Measurements from ENCODE around the gene DACH1.
"Not testable (repeated sequence)": the region's sequence is repeated elsewhere in the genome, so short reads cannot be mapped to it uniquely, and the experiment has no call there.

The DACH1 gene

DNA sequence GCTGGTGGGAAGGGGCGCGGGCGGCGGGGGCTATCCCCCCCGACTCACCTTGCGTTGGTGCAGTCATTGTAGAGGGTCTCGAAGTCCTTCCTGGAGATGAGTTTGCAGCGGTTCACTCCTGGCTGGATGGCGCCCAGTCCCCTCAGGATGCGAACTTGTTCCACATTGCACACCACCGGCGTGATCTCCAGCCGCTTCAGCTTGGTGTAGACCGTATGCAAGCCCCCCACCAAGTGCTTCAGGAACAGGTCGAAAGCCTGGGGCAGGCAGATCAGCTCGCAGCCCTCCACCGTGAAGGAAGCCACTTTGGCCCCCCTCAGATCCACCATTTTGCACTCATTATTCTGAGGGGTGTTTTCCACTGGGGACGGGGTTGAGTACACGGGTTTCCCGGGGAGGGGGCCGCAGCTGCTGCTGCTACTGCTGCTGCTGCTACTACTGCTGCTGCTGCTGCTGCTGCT is 1.1 kb downstream of the DACH1 start:
- no peak for DNase-seq (ENCODE audit: low read depth)

GRCh38 chr13:71864986-71865873 is 1.8 kb downstream of the DACH1 start:
- DNase-seq (ENCODE audit: low read depth) = no peak

DNA sequence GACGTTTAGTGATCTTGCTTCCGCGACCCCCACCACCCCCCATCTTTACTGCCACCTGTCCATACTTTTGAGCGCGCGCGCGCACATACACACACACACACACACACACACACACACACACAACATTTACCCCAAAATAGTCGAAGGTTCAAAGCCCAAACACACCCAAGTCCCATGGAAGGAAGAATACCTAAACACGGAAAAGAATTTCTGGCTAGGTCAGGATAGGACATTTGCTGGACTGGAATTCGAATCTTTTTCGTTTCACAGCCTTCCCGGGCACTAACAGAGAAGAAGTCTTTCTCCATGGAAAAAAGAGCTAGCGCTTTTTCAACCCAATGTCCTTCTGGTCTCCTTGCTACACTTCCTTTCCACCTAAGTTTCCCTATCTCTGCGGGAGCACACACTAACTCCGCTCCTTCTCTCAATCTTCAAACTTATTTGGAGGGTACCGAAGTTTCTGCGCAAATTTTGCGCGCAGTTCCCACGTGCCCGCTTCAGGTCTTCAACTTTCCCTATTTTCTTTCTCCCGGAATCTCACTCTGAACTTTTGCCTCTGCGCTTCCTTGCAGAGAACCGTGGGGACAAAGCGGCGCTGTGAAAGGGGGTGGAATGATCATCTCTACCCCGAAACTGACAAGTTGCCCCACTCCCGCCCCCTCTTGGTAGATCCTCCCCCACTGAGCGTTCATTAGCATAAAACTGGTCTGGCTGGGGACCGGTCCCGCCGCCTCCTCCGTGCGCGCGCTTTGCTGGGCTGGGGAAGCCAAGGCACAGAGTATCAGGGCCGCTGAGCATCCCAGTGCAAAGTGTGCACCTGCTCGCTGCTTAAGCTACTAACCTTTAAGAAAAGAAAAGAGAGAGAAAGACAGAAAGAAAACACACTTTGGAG is 2.7 kb downstream of the DACH1 start:
- peak; percentile 2 for DNase-seq (ENCODE audit: low read depth)

DNA sequence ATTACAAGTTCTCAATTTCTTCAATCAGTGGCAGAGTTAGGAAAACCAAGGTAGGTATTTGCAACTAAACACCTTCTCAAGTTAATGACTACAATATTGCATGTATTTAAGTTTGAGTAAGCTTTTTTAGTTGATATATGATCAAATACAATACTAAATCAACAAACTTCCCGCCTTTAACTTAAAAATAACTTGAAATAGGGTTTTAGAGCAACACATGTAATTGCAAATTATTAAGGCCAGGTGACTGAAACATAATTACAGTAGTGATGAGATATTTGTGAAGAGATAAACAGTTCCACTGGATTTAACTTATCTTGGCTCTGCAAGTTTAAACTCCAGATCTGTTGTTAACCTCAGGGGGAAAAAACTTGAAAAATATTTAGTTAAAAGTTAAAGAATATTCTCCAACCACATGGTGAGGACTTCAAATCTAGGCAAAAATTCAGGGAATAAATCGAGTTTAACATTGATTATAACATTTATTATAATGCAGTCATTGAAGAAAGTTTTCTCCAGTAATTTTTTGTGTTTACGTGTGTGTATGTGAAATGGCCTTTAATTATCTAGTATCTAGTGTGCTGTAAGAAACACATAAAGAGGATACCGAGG is 3.6 kb downstream of the DACH1 start:
- DNase-seq (ENCODE audit: low read depth) = no peak

DNA sequence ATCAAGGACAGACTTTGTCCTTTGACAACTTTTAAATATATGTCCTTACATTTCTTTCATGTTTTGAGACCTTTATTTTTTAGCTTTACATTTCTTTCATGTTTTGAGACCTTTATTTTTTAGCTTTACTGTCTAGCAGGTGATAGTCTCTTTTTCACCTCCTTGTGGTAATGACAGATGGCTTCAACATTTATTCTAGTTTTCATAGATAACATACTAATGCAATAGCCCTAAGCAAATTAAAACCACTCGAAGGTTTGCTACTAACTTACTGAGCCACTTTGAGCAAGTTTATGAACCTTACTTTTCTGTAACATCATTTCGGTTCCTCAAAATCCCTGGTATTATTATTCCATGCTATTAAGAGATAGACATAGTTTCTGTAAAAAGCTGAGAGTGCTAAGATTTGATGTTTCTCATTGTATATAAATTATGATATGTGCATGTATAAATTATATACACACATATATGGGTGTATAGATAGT is 4.5 kb downstream of the DACH1 start:
- no peak for DNase-seq (ENCODE audit: low read depth)

GRCh38 chr13:71861769-71862458 is 5.1 kb downstream of the DACH1 start:
- DNase-seq (ENCODE audit: low read depth) = no peak

DNA sequence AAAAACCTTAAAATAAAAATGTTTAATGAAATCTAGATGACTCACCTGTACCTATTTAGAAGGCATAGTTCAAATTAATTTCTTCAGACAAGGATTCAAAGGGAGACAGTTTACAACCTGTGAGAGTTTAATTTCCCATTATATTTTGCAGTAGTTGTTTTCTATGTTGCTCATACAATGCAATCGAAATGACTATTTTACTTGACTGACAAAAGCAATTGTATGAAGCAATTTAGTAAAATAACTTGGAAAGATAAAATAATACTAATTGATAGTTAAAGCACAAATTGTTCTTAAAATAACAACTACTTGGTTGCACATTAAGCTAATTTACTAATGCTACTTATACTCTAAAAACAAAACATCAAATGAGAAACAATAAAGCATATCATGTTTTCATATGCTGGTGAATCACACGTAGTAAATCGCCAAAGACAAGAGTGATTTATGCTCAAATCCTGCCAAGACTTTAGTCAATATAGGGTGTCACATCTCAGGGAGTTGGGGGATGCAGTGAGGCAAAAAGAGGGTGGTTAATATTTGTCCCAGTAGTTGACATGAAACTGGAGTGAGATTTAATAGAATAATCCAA is 6.4 kb downstream of the DACH1 start:
- no peak for DNase-seq (ENCODE audit: low read depth)

DNA sequence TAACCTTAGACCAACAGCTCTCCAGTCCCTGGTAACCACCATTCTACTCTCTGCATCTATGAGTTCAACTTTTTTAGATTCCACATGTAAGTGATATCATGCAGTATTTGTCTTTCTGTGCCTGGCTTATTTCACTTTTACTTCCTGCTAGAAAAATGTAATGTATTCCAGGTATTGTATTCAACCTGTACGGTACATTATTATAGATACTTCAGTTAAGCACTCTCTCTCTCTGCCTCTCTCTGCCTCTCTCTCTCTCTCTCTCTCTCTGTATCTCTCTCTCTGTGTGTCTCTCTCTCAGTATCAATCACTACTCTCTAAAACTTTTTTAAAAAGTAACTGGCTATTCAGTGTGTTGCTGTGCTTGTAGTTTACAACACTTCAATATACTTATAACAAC is 8.4 kb downstream of the DACH1 start:
- no peak for DNase-seq (ENCODE audit: low read depth)

DNA sequence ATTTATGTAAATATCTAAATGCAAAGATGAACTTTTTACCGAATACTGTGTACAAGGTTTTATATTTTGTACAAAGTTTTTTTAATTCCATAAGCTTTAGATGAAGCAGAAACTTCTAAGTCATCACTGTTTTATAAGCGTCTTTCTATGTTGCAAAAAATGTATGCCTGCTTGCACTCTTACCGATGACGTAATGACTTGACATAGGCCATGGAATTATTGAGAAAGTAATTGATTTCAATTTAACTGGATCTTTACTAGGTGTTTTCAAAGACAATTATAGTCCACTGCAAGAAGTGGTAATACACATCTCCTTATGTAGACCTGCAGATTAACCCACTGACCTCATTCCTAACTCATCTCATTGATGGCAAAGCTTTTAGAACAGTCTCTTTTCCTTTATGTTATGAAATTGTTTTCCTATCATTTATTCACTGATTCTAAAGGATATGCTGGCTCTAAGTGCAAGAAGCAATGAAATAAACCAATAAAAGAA is 10.4 kb downstream of the DACH1 start:
- no peak for DNase-seq (ENCODE audit: low read depth)

DNA sequence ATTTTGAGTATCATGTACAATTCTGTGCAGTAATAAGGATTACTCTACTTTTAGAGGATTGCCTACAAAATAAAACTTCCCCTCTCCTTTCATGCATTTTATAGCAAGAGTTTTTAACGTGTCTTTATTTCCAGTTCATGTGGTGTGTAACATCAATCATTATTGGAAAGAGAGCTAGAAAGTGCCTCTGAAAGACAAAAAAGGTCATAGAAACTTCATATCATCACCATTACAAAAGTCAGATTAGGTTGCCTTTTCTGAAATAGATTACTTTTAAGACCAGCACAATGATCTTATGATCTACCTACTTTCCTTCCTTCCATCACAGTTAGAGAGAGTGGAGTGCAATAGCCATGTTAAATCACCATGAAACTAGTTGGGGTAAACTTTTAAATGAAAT is 12.6 kb downstream of the DACH1 start:
- DNase-seq (ENCODE audit: low read depth) = no peak

GRCh38 chr13:71853725-71854124 is 13.3 kb downstream of the DACH1 start:
- no peak for DNase-seq (ENCODE audit: low read depth)

DNA sequence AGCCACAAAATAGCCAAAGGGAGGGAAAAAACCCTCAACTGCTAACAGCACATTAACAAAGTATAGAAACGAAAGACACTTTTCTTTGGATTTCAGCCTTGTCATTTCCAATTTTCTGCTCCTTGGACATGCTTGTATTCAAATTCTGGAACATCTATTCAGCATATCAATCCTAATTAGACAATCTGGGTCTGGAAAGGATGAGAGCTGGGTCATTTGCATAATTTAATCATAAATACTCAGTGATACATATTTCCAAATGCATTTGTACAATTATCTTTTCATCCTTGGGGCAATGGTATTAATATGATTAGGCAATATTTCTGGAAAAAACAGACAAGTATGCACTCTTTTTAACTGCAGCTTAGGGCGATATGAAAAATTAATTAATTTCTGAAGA is 14.3 kb downstream of the DACH1 start:
- no peak for DNase-seq (ENCODE audit: low read depth)

GRCh38 chr13:71851498-71852409 is 15.2 kb downstream of the DACH1 start:
- DNase-seq (ENCODE audit: low read depth) = no peak

DNA sequence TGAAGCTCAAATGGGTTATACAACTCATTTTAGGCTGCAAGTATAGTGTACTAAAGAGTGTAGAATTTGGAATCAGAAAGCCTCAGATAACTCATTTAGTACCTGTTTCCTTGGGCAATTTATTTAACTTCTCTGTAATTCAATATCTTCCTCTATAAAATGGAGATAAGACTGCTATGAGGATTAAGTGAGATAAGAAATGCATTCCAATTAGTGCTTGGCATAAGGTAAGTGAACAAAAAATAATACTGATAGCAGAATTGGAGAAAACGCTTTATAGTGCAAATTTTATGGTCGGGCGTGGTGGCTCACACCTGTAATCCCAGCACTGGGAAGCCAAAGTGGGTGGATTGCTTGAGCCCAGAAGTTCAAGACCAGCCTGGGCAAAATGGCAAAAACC is 25.0 kb downstream of the DACH1 start:
- DNase-seq (ENCODE audit: low read depth) = no peak

- no peak for DNase-seq (ENCODE audit: low read depth)
Observed at GRCh38 chr13:71838842-71839241, 28.2 kb downstream of the DACH1 start.

DNA sequence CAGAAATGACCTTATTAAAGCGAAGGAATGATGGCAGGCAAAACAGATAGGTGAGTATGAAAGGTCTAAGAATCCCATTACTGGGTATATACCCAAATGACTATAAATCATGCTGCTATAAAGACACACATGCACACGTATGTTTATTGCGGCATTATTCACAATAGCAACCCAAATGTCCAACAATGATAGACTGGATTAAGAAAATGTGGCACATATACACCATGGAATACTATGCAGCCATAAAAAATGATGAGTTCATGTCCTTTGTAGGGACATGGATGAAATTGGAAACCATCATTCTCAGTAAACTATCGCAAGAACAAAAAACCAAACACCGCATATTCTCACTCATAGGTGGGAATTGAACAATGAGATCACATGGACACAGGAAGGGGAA is 29.4 kb downstream of the DACH1 start:
- DNase-seq (ENCODE audit: low read depth) = not testable (repeated sequence)

DNA sequence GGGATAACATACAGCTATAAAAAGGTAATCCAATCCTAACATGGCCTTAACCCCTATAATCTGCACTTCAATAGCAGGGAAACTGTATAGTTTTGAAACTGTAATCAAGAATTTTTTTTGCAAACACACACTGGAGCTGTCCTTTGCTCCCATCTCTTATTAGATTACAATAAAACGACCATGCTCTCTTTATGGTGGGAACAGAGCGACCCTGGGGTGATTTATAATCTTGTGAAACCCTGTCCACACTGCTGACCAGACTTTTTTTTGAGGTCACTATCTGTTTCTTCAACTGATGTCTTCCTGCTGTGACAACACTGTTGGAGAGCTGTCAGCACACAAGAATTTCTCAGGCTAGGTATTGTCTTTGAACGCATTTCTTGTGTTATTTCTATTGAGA is 35.3 kb downstream of the DACH1 start:
- no peak for DNase-seq (ENCODE audit: low read depth)

DNA sequence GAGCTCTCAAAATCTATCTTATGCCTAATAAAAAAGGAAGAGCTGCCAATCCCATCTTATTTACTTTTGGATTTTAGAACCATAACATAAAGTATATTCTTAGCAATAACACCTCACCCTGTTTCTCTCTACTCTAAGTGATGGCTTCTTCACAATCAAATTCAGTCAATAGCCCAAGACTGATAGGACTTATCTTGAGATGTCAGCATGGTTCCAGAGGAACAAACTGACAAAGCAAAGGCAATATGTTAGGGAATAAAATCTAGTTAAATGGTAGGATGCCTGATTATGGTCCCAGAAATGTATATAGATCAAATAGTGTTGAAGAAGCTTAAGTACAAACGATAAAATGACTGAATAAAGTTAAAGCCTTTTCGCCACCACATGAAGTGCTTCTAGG is 36.3 kb downstream of the DACH1 start:
- DNase-seq (ENCODE audit: low read depth) = no peak

DNA sequence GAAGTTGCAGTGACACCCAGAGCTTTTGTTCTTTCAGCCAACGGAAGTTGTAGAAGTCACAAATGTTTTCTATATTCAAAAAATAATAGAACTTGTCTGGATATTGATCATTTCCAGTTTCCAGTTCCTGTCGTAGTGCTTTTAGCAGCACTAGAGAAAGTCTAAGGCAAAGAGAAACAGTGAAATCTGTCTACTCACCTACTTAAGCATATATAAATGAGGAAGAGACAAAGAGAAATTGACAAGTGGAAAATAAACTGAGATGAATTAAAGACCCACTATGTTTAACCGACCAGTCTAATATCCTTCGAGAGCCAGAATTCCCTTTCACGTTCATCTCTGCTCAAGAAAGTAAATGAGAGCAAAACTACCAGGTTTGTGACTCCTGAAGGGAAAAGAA is 36.7 kb downstream of the DACH1 start:
- DNase-seq (ENCODE audit: low read depth) = no peak

- no peak for DNase-seq (ENCODE audit: low read depth)
Observed at GRCh38 chr13:71829547-71829946, 37.5 kb downstream of the DACH1 start.

Data from fibroblast of gingiva (primary cell).